Measurements from ENCODE around the gene SLC39A12. TPM values are rescaled to one million over a fixed set of nuclear protein-coding genes. Genes with fewer than 3 reads are reported as not detected.

SLC39A12 gene
- total RNA-seq, 1 donor from 2014 or later: not detected

GRCh38 chr10:17981766-17982380 lies 30.2 kb downstream of the SLC39A12 start:
- no peak for DNase-seq (ENCODE audit: low spot score)
- no peaks in the 10 kb centered on the region for H3K36me3 Mint-ChIP-seq (ENCODE audit: low read depth)
- H3K27me3 Mint-ChIP-seq (ENCODE audit: low read depth): no peaks in the 10 kb centered on the region
- intact Hi-C loops (cut with micrococcal nuclease): no loop called here
- no peaks in the 10 kb centered on the region for H3K4me1 Mint-ChIP-seq (ENCODE audit: low read depth)
- no peaks in the 10 kb centered on the region for H3K9me3 Mint-ChIP-seq
- no peak overlapping the region for H3K4me3 Mint-ChIP-seq (ENCODE audit: low read depth)
- H3K27ac Mint-ChIP-seq: no peak overlapping the region

- H3K4me3 Mint-ChIP-seq (ENCODE audit: low read depth): no peak overlapping the region
- no peaks in the 10 kb centered on the region for H3K36me3 Mint-ChIP-seq (ENCODE audit: low read depth)
- no peaks in the 10 kb centered on the region for H3K27me3 Mint-ChIP-seq (ENCODE audit: low read depth)
- no peaks in the 10 kb centered on the region for H3K9me3 Mint-ChIP-seq
- no peaks in the 10 kb centered on the region for H3K4me1 Mint-ChIP-seq (ENCODE audit: low read depth)
- intact Hi-C loops (cut with micrococcal nuclease): no loop called here
- DNase-seq (ENCODE audit: low spot score): no peak
- no peak overlapping the region for H3K27ac Mint-ChIP-seq
These were observed 32.3 kb downstream of the SLC39A12 start for GRCh38 chr10:17984056-17984455.

GRCh38 chr10:17984563-17984962 lies 32.8 kb downstream of the SLC39A12 start:
- Mint-ChIP-seq H3K27me3 (ENCODE audit: low read depth) (no peaks in the 10 kb centered on the region), H3K9me3 (no peaks in the 10 kb centered on the region), H3K36me3 (ENCODE audit: low read depth) (no peaks in the 10 kb centered on the region), H3K27ac (no peak overlapping the region), H3K4me1 (ENCODE audit: low read depth) (no peaks in the 10 kb centered on the region), H3K4me3 (ENCODE audit: low read depth) (no peak overlapping the region)
- intact Hi-C loops (cut with micrococcal nuclease): no loop called here
- DNase-seq (ENCODE audit: low spot score): no peak

DNA sequence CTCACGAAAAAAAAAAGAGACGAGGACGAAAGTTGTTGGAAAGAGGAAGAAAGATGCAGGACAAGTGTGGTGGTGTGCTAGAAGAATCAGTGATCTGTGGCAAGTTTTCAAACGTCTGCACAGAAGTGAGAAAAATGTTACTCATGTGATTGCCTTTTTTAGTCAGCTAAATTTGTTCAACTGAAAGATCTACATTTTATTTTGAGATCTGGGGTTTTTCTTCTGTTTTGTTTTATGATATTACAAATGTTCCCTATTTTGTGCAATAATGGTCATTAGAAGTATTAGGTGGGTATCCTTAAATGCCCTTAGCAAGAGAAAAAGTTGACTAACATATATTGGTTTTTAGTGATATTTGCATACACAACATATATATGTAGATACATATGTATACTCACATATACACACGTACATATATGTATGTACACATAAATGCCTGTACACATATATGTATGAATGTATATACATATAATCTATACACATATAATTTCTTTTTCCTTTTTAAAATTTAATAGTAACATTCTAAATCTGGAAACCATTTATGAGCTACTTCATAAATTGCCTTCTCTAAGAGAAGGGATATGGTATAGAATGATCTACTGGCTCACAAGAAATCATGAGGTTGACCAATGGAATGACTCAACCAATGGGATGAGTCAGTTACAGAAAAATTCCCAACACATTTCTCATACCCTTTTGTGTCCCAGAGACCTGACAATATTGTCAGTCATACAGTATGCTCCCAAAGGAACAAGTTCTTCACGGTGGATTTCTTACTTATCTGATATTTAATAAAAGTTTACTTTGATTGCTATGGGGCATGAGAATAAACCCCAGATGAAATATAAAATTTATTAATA lies 38.4 kb downstream of the SLC39A12 start:
- H3K27me3 Mint-ChIP-seq (ENCODE audit: low read depth): no peaks in the 10 kb centered on the region
- no peak for DNase-seq (ENCODE audit: low spot score)
- H3K4me3 Mint-ChIP-seq (ENCODE audit: low read depth): no peak overlapping the region
- no peaks in the 10 kb centered on the region for H3K4me1 Mint-ChIP-seq (ENCODE audit: low read depth)
- H3K9me3 Mint-ChIP-seq: no peaks in the 10 kb centered on the region
- no peaks in the 10 kb centered on the region for H3K36me3 Mint-ChIP-seq (ENCODE audit: low read depth)
- intact Hi-C loops (cut with micrococcal nuclease): no loop called here
- H3K27ac Mint-ChIP-seq: no peak overlapping the region

DNA sequence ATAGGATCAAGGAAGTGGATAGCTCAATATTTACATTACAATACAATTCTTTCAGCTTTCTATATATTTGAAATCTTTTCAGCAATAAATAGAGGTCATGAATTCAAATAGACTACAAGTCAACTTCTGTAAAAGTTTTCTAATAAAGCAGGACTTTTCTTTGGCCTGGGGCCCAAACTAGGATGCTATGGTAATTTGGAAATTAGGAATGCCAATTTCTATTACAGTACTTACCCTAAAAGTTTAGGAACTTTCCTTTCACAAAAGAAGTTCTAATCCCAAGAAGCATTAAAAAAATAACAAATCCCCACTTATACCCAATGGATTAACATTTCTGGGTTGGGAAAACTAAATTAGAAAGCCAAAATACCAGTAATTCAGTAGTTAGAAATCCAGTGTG lies 40.5 kb downstream of the SLC39A12 start:
- H3K4me3 Mint-ChIP-seq (ENCODE audit: low read depth): no peak overlapping the region
- no peaks in the 10 kb centered on the region for H3K9me3 Mint-ChIP-seq
- no peak overlapping the region for H3K27ac Mint-ChIP-seq
- no peaks in the 10 kb centered on the region for H3K27me3 Mint-ChIP-seq (ENCODE audit: low read depth)
- no peak for DNase-seq (ENCODE audit: low spot score)
- no peaks in the 10 kb centered on the region for H3K4me1 Mint-ChIP-seq (ENCODE audit: low read depth)
- intact Hi-C loops (cut with micrococcal nuclease): no loop called here
- H3K36me3 Mint-ChIP-seq (ENCODE audit: low read depth): no peaks in the 10 kb centered on the region

- DNase-seq (ENCODE audit: low spot score): no peak
- Mint-ChIP-seq H3K27ac (no peak overlapping the region), H3K4me3 (ENCODE audit: low read depth) (no peak overlapping the region), H3K4me1 (ENCODE audit: low read depth) (no peaks in the 10 kb centered on the region), H3K36me3 (ENCODE audit: low read depth) (no peaks in the 10 kb centered on the region), H3K27me3 (ENCODE audit: low read depth) (no peaks in the 10 kb centered on the region), H3K9me3 (no peaks in the 10 kb centered on the region)
- intact Hi-C loops (cut with micrococcal nuclease): no loop called here
These were observed 41.6 kb downstream of the SLC39A12 start for GRCh38 chr10:17993361-17993760.

GRCh38 chr10:18000601-18001000 lies 48.9 kb downstream of the SLC39A12 start:
- H3K4me1 Mint-ChIP-seq (ENCODE audit: low read depth): no peaks in the 10 kb centered on the region
- no peak overlapping the region for H3K27ac Mint-ChIP-seq
- no peak overlapping the region for H3K4me3 Mint-ChIP-seq (ENCODE audit: low read depth)
- H3K27me3 Mint-ChIP-seq (ENCODE audit: low read depth): no peaks in the 10 kb centered on the region
- intact Hi-C loops (cut with micrococcal nuclease): no loop called here
- DNase-seq (ENCODE audit: low spot score): no peak
- no peaks in the 10 kb centered on the region for H3K9me3 Mint-ChIP-seq
- H3K36me3 Mint-ChIP-seq (ENCODE audit: low read depth): no peaks in the 10 kb centered on the region

DNA sequence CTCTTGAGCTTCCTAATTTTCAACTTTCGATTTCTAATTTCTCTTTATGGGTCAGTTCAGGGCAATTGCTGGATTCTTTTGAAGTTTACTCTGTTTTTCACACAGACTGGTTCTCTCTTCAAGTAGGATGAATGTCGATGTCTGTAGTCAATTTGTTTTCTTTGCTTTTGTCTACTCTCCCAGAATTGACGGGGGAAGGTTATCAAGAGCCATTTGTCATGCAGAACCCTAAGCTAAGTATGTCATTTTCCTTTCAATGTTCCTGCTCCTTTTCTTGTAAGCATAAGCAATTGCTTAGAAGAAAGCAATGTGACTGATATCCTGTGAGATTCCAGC lies 53.7 kb downstream of the SLC39A12 start:
- H3K4me1 Mint-ChIP-seq (ENCODE audit: low read depth): no peaks in the 10 kb centered on the region
- no peak overlapping the region for H3K27ac Mint-ChIP-seq
- no peaks in the 10 kb centered on the region for H3K27me3 Mint-ChIP-seq (ENCODE audit: low read depth)
- no peaks in the 10 kb centered on the region for H3K36me3 Mint-ChIP-seq (ENCODE audit: low read depth)
- no peaks in the 10 kb centered on the region for H3K9me3 Mint-ChIP-seq
- intact Hi-C loops (cut with micrococcal nuclease): no loop called here
- DNase-seq (ENCODE audit: low spot score): no peak
- H3K4me3 Mint-ChIP-seq (ENCODE audit: low read depth): no peak overlapping the region

- H3K36me3 Mint-ChIP-seq (ENCODE audit: low read depth): no peaks in the 10 kb centered on the region
- H3K27ac Mint-ChIP-seq: no peak overlapping the region
These were observed 54.2 kb downstream of the SLC39A12 start for GRCh38 chr10:18005781-18006456.

GRCh38 chr10:18008986-18009385 lies 57.3 kb downstream of the SLC39A12 start:
- Mint-ChIP-seq H3K4me3 (ENCODE audit: low read depth) (no peak overlapping the region), H3K27me3 (ENCODE audit: low read depth) (no peaks in the 10 kb centered on the region), H3K9me3 (no peaks in the 10 kb centered on the region), H3K4me1 (ENCODE audit: low read depth) (no peaks in the 10 kb centered on the region), H3K27ac (no peak overlapping the region), H3K36me3 (ENCODE audit: low read depth) (no peaks in the 10 kb centered on the region)
- DNase-seq (ENCODE audit: low spot score): no peak
- intact Hi-C loops (cut with micrococcal nuclease): no loop called here

More at GRCh38 chr10:18005781-18006456, 54.2 kb downstream of the SLC39A12 start:
- H3K27me3 Mint-ChIP-seq (ENCODE audit: low read depth): no peaks in the 10 kb centered on the region
- H3K9me3 Mint-ChIP-seq: no peaks in the 10 kb centered on the region
- no peak for DNase-seq (ENCODE audit: low spot score)
- intact Hi-C loops (cut with micrococcal nuclease): no loop called here
- H3K4me1 Mint-ChIP-seq (ENCODE audit: low read depth): no peaks in the 10 kb centered on the region
- no peak overlapping the region for H3K4me3 Mint-ChIP-seq (ENCODE audit: low read depth)

- intact Hi-C loops (cut with micrococcal nuclease): no loop called here
- DNase-seq (ENCODE audit: low spot score): no peak
- no peak overlapping the region for H3K4me3 Mint-ChIP-seq (ENCODE audit: low read depth)
- no peak overlapping the region for H3K27ac Mint-ChIP-seq
- H3K36me3 Mint-ChIP-seq (ENCODE audit: low read depth): no peaks in the 10 kb centered on the region
- no peaks in the 10 kb centered on the region for H3K4me1 Mint-ChIP-seq (ENCODE audit: low read depth)
- H3K9me3 Mint-ChIP-seq: no peaks in the 10 kb centered on the region
- no peaks in the 10 kb centered on the region for H3K27me3 Mint-ChIP-seq (ENCODE audit: low read depth)
These were observed 58.3 kb downstream of the SLC39A12 start for GRCh38 chr10:18010050-18010449.

DNA sequence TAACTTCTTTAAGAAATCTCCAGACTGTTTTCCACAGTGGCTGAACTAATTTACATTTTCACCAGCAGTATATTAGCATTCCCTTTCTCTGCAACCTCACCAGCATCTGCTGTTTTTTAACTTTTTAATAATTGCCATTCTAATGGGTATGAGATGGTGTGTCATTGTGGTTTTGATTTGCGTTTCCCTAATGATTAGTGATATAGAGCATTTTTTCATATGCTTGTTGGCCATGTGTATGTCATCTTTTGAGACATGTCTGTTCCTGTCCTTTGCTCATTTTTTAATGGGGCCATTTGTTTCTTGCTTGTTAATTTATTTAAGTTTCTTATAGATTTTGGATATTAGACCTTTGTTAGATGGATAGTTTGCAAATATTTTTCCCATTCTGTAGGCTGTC lies 68.8 kb downstream of the SLC39A12 start:
- DNase-seq (ENCODE audit: low spot score): no peak
- Mint-ChIP-seq H3K27ac (no peak overlapping the region), H3K36me3 (ENCODE audit: low read depth) (no peaks in the 10 kb centered on the region), H3K27me3 (ENCODE audit: low read depth) (no peaks in the 10 kb centered on the region), H3K4me3 (ENCODE audit: low read depth) (no peak overlapping the region), H3K9me3 (peaks cover 10% of the 10 kb centered on the region), H3K4me1 (ENCODE audit: low read depth) (no peaks in the 10 kb centered on the region)
- intact Hi-C loops (cut with micrococcal nuclease): no loop called here

All from activated T-helper 2 cell treated with anti-CD3 and anti-CD28 coated beads, Interferon-gamma antibody, Interleukin-2, Interleukin-4, amounts not matched to agents 10 μg/mL and 5 μg/mL and 100 μg/mL, durations not matched to agents 14 hours and 24 hours and 36 hours (primary cell).